DND-41 (cell line): ENCODE results near the gene NLRX1.

ENCODE experiments used
- ATAC-seq: fragments of 200-7000 bp; cut with Tn5 transposase; 3 replicates; pipeline ENCODE4 v1.9.1; 2021; ENCODE audit warnings: low read depth; ENCODE audit not compliant: insufficient read depth
- DNase-seq: peaks from one replicate; pipeline ENCODE4 v3.0.0-alpha.2; 2020
- H2AFZ ChIP-seq: 2 replicates; pipeline ENCODE4 v1.6.0; 2012; ENCODE audit warnings: low read depth, low read length
- H3K27ac ChIP-seq: 2 replicates; pipeline ENCODE4 v1.5.1; 2012; ENCODE audit warnings: low read length, inconsistent platforms
- H3K27me3 ChIP-seq: fragments of 200-600 bp; sonication (generic); 2 replicates; pipeline ENCODE4 v1.6.0; 2012; ENCODE audit warnings: low read length, mild to moderate bottlenecking, inconsistent platforms; ENCODE audit not compliant: insufficient read depth, poor library complexity
- H3K36me3 ChIP-seq: 2 replicates; pipeline ENCODE4 v1.5.1; 2012; ENCODE audit warnings: low read length, inconsistent platforms; ENCODE audit not compliant: insufficient read depth
- H3K4me1 ChIP-seq: 2 replicates; pipeline ENCODE4 v1.5.1; 2012; ENCODE audit warnings: mild to moderate bottlenecking, low read length; ENCODE audit not compliant: insufficient read depth
- H3K4me2 ChIP-seq: 2 replicates; pipeline ENCODE4 v1.6.0; 2012; ENCODE audit warnings: mild to moderate bottlenecking, moderate library complexity, low read length, inconsistent platforms; ENCODE audit not compliant: insufficient read depth
- H3K4me3 ChIP-seq, 2 experiments: fragments of 200-600 bp in 1 of 2; shearing (Covaris generic) in 1 of 2; 2 replicates each; pipeline ENCODE4 v1.5.1; 2012 to 2016; ENCODE audit warnings: inconsistent platforms in 2 of 2, low read length in 2 of 2, mild to moderate bottlenecking in 2 of 2, low read depth in 1 of 2, moderate library complexity in 1 of 2
- H3K79me2 ChIP-seq: 2 replicates; pipeline ENCODE4 v1.6.0; 2012; ENCODE audit warnings: low read length, inconsistent platforms; ENCODE audit not compliant: insufficient read depth
- H3K9ac ChIP-seq: 2 replicates; pipeline ENCODE4 v1.6.0; 2012; ENCODE audit warnings: low read depth, mild to moderate bottlenecking, inconsistent platforms, low read length, moderate library complexity
- H3K9me3 ChIP-seq: 2 replicates; pipeline ENCODE4 v1.5.1; 2012; ENCODE audit warnings: low read length, moderate library complexity, mild to moderate bottlenecking, inconsistent platforms; ENCODE audit not compliant: insufficient read depth, severe bottlenecking
- H4K20me1 ChIP-seq: 2 replicates; pipeline ENCODE4 v1.6.0; 2012; ENCODE audit warnings: low read length; ENCODE audit not compliant: insufficient read depth
- EZH2 ChIP-seq: IDR thresholded peaks from 3 replicates; pipeline ENCODE4 v1.6.1; 2012; ENCODE audit warnings: borderline replicate concordance, low read depth, mild to moderate bottlenecking, moderate library complexity, low read length, inconsistent platforms; ENCODE audit not compliant: severe bottlenecking
- TF ChIP-seq, protein P1 (sequence below): IDR thresholded peaks from 2 replicates; pipeline ENCODE4 v1.5.1; 2012; ENCODE audit warnings: borderline replicate concordance, low read length, moderate library complexity, mild to moderate bottlenecking; ENCODE audit not compliant: poor library complexity, severe bottlenecking; ENCODE audit errors: extremely low read depth

The NLRX1 gene

DNA sequence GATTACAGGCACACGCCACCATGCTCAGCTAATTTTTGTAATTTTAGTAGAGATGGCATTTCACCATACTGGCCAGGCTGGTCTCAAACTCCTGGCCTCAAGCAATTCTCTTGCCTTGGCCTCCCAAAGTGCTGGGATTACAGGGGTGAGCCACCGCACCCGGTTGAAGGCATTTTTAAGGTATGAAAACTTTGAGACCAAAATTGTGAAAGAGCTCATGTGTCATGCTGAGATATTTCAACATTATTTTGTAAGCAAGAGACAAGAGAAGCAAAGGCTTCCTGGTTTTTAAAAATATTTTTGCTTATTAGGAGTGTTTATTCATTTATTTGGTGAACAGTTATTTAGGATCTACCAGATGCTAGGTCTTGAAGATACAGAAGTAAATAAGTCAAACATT is 23.6 kb downstream of the NLRX1 start:
- no peak overlapping the region for H3K27ac ChIP-seq
- H3K4me1 ChIP-seq: peaks cover 5% of the 10 kb centered on the region; the same call in 1 of the 2 replicates
- TF ChIP-seq EZH2: no peak
- TF ChIP-seq, protein P1, sequence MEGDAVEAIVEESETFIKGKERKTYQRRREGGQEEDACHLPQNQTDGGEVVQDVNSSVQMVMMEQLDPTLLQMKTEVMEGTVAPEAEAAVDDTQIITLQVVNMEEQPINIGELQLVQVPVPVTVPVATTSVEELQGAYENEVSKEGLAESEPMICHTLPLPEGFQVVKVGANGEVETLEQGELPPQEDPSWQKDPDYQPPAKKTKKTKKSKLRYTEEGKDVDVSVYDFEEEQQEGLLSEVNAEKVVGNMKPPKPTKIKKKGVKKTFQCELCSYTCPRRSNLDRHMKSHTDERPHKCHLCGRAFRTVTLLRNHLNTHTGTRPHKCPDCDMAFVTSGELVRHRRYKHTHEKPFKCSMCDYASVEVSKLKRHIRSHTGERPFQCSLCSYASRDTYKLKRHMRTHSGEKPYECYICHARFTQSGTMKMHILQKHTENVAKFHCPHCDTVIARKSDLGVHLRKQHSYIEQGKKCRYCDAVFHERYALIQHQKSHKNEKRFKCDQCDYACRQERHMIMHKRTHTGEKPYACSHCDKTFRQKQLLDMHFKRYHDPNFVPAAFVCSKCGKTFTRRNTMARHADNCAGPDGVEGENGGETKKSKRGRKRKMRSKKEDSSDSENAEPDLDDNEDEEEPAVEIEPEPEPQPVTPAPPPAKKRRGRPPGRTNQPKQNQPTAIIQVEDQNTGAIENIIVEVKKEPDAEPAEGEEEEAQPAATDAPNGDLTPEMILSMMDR: no peak
- no peak overlapping the region for H2AFZ ChIP-seq
- no peak overlapping the region for H3K4me2 ChIP-seq
- H3K27me3 ChIP-seq: no peaks in the 10 kb centered on the region
- DNase-seq (no peak), ATAC-seq (no peak)
- no peak overlapping the region for H3K4me3 ChIP-seq
- no peaks in the 10 kb centered on the region for H3K79me2 ChIP-seq
- H3K9me3 ChIP-seq: no peaks in the 10 kb centered on the region
- no peaks in the 10 kb centered on the region for H3K36me3 ChIP-seq
- H4K20me1 ChIP-seq: no peaks in the 10 kb centered on the region
- no peak overlapping the region for H3K9ac ChIP-seq

DNA sequence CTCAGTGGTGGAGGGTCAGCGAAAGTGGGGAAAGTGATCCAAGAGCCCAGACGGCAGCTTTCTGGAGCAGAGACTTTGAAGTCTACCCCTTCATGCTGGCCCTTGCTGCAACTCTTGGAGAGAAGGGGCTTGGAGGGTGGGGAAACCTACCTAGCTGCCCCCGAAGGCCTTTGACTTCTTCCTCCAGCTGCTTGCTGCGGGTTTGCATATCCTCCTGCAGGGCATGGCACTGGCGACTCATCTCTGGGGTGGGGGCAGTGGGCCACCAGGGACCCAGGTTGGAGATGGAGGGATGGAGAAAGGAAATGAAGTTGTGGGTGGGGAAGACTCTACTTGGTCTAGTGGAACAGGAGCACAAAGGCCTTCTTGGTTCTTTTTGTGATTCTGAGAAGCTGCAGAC is 24.5 kb downstream of the NLRX1 start:
- Histone ChIP-seq H3K27ac (no peak overlapping the region), H3K9ac (no peak overlapping the region), H3K36me3 (no peaks in the 10 kb centered on the region), H4K20me1 (no peaks in the 10 kb centered on the region), H2AFZ (no peak overlapping the region), H3K4me1 (peaks cover 7% of the 10 kb centered on the region; the same call in 1 of the 2 replicates), H3K4me2 (no peak overlapping the region), H3K9me3 (no peaks in the 10 kb centered on the region), H3K4me3 (no peak overlapping the region), H3K27me3 (no peaks in the 10 kb centered on the region), H3K79me2 (no peaks in the 10 kb centered on the region)
- DNase-seq: no peak
- TF ChIP-seq, protein P1: no peak
- TF ChIP-seq EZH2: no peak
- ATAC-seq: no peak

DNA sequence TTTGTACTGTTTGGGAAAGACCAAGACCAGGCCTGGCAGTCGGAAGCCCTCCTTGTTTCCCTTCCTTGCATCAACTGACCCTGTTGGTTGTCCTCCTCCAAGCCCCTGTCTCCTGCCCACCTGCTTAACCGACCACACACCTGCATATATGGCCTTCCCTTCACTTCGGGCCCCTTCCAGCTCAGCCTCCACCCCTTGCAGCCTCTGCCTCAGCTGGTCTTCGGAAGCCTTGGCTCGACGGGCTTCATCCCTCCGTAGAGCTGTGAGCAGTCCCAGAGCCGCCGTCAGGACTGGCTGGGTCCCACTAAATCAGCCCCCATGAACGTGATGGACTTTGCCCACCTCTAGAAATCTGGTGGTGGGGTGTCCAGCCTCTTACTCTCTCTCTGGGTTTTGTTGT is 25.1 kb downstream of the NLRX1 start:
- Histone ChIP-seq H3K79me2 (no peaks in the 10 kb centered on the region), H3K9me3 (no peaks in the 10 kb centered on the region), H3K4me1 (peaks cover 7% of the 10 kb centered on the region; the same call in 1 of the 2 replicates), H3K36me3 (no peaks in the 10 kb centered on the region), H3K9ac (no peak overlapping the region), H4K20me1 (no peaks in the 10 kb centered on the region), H3K27ac (no peak overlapping the region), H2AFZ (no peak overlapping the region), H3K27me3 (no peaks in the 10 kb centered on the region), H3K4me2 (no peak overlapping the region), H3K4me3 (no peak overlapping the region)
- no peak for ATAC-seq
- DNase-seq: no peak
- TF ChIP-seq EZH2: no peak
- TF ChIP-seq, protein P1: no peak

DNA sequence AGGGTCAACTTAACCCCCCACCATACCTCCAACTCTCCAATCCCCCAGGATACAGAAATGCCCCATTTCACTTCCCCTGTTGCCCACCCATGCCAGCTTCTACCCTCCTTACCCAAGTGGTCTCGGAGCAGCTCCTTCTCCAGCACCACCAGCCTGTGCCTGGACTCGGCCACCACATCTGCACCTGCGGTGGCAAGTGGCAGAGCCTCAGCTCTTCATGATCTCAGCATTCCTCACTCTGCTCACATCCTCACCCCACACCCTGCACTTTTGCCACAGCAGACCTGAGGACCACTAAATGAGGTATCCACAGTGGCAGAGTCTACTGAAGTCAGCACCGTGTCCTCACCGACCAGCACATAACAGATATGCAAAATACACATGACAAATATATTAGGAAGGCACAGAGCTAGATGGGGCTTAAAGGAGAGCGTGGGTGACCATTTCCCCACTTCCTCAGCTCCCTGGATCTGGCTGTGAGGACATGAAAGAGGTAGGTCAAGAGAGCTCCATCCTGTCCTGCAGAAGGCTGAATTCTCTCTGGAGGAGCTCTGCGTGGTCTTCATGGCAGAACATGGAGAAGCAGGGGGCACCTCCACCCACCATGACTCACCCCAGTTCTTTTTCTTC is 26.4 kb downstream of the NLRX1 start:
- no peaks in the 10 kb centered on the region for H3K9me3 ChIP-seq
- TF ChIP-seq, protein P1: no peak
- TF ChIP-seq EZH2: no peak
- no peaks in the 10 kb centered on the region for H3K79me2 ChIP-seq
- no peak overlapping the region for H3K27ac ChIP-seq
- no peak overlapping the region for H3K4me3 ChIP-seq
- DNase-seq: no peak
- no peaks in the 10 kb centered on the region for H4K20me1 ChIP-seq
- no peak overlapping the region for H3K4me2 ChIP-seq
- no peak for ATAC-seq
- H3K4me1 ChIP-seq: peaks cover 7% of the 10 kb centered on the region; the same call in 1 of the 2 replicates
- no peaks in the 10 kb centered on the region for H3K27me3 ChIP-seq
- H2AFZ ChIP-seq: no peak overlapping the region
- no peaks in the 10 kb centered on the region for H3K36me3 ChIP-seq
- H3K9ac ChIP-seq: no peak overlapping the region
